Endothelial cell of umbilical vein (primary cell): ENCODE measurements around the gene UBE2D2. TPM values are rescaled to one million over a fixed set of nuclear protein-coding genes. Genes with fewer than 3 reads are reported as not detected.

ENCODE experiments used
- BruUV-seq: library from RNA; stranded (reverse); fragments of 400-500 nt; replicated peaks from 2 replicates; lab custom pipeline; 2021; lab: Mats Ljungman, UMichigan
- CTCF ChIA-PET: fragments of 300-600, 350-600 bp; sonication (Branson Sonifier 250); formaldehyde crosslinking; loops from one replicate; lab custom pipeline; 2021; ENCODE audit warnings: antibody characterized with exemption, inconsistent platforms; lab: Charles Lee
- POLR2A ChIA-PET: fragments of 300-600, 350-600 bp; sonication (Branson Sonifier 250); formaldehyde crosslinking; loops from one replicate; lab custom pipeline; 2021; ENCODE audit warnings: antibody characterized with exemption, inconsistent platforms; lab: Charles Lee
- DNase-seq: peaks from one replicate; pipeline ENCODE4 v3.0.0-alpha.2; 2011; ENCODE audit warnings: low read depth, low spot score
- FAIRE-seq: peaks from 2 replicates; lab custom pipeline; 2011; peaks lifted over from hg19 to GRCh38; lab: Jason Lieb, UNC
- H2AFZ ChIP-seq: 2 replicates; pipeline ENCODE4 v1.6.0; 2012; ENCODE audit warnings: low read depth, low read length, control low read depth, inconsistent platforms
- H3K27ac ChIP-seq: 2 replicates; pipeline ENCODE4 v1.5.1; 2011; ENCODE audit warnings: low read depth, mild to moderate bottlenecking, control low read depth, low read length, moderate library complexity; ENCODE audit not compliant: insufficient read depth
- H3K27me3 ChIP-seq, 2 experiments: 2 replicates each; pipeline versions ENCODE4 v1.6.0 to v1.6.1; 2011; ENCODE audit warnings: low read length in 2 of 2, mixed read lengths in 1 of 2; ENCODE audit not compliant: control insufficient read depth in 2 of 2, insufficient read depth in 2 of 2
- H3K36me3 ChIP-seq, 2 experiments: 2 replicates in 1 of 2; 3 replicates in 1 of 2; pipeline ENCODE4 v1.5.1; 2011; ENCODE audit warnings: low read length in 2 of 2, mild to moderate bottlenecking in 1 of 2, moderate library complexity in 1 of 2; ENCODE audit not compliant: control insufficient read depth in 2 of 2, insufficient read depth in 2 of 2; ENCODE audit errors: extremely low read depth in 1 of 2
- H3K4me1 ChIP-seq: 3 replicates; pipeline ENCODE4 v1.5.1; 2011; ENCODE audit warnings: mild to moderate bottlenecking, low read length; ENCODE audit not compliant: control insufficient read depth, insufficient read depth; ENCODE audit errors: extremely low read depth
- H3K4me2 ChIP-seq: 2 replicates; pipeline ENCODE4 v1.6.1; 2011; ENCODE audit warnings: low read length, control low read depth, mixed read lengths; ENCODE audit not compliant: insufficient read depth
- H3K4me3 ChIP-seq, 3 experiments: fragments of 200-600 bp in 1 of 3; sonication (generic), shearing (Covaris generic) in 1 of 3; replicated peaks in 1 of 3; 2 replicates each; pipeline ENCODE4 v1.5.1; 2011 to 2016; ENCODE audit warnings: control low read depth in 3 of 3, low read length in 3 of 3, mild to moderate bottlenecking in 2 of 3, inconsistent platforms in 1 of 3, low read depth in 1 of 3, moderate library complexity in 1 of 3; ENCODE audit not compliant: insufficient read depth in 1 of 3
- H3K79me2 ChIP-seq: 2 replicates; pipeline ENCODE4 v1.6.0; 2012; ENCODE audit warnings: low read length, inconsistent platforms; ENCODE audit not compliant: control insufficient read depth, insufficient read depth
- H3K9ac ChIP-seq: replicated peaks from 2 replicates; pipeline ENCODE3; 2011; ENCODE audit warnings: low read length, control low read depth; ENCODE audit not compliant: insufficient read depth; ENCODE audit errors: extremely low read depth
- H3K9me1 ChIP-seq: replicated peaks from 3 replicates; pipeline ENCODE4 v1.6.0; 2011; ENCODE audit warnings: mild to moderate bottlenecking, low read length; ENCODE audit not compliant: control insufficient read depth, insufficient read depth; ENCODE audit errors: extremely low read depth
- H3K9me3 ChIP-seq: replicated peaks from 2 replicates; pipeline ENCODE4 v1.5.1; 2012; ENCODE audit warnings: low read length, inconsistent platforms; ENCODE audit not compliant: control insufficient read depth, insufficient read depth
- H4K20me1 ChIP-seq: replicated peaks from 2 replicates; pipeline ENCODE3; 2011; ENCODE audit warnings: mild to moderate bottlenecking, low read length; ENCODE audit not compliant: control insufficient read depth, insufficient read depth; ENCODE audit errors: extremely low read depth
- EZH2 ChIP-seq: IDR thresholded peaks from 2 replicates; pipeline ENCODE4 v1.6.1; 2012; ENCODE audit warnings: borderline replicate concordance, low read depth, mild to moderate bottlenecking, moderate library complexity, low read length, inconsistent platforms; ENCODE audit not compliant: severe bottlenecking
- FOS ChIP-seq: IDR thresholded peaks from 2 replicates; pipeline ENCODE4 v1.6.1; 2011; ENCODE audit warnings: mild to moderate bottlenecking, low read length, moderate library complexity, borderline replicate concordance; ENCODE audit not compliant: insufficient read depth
- GATA2 ChIP-seq: IDR thresholded peaks from 2 replicates; pipeline ENCODE4 v1.7.0; 2011; ENCODE audit warnings: low read depth, mild to moderate bottlenecking, moderate library complexity, mixed read lengths, low read length; ENCODE audit not compliant: insufficient read length, insufficient read depth
- JUN ChIP-seq: IDR thresholded peaks from 2 replicates; pipeline ENCODE4 v1.6.1; 2011; ENCODE audit warnings: borderline replicate concordance, low read depth; ENCODE audit not compliant: insufficient read length, insufficient read depth
- MAX ChIP-seq: IDR thresholded peaks from 2 replicates; pipeline ENCODE4 v1.6.1; 2011; ENCODE audit not compliant: insufficient read depth, insufficient read length
- MYC ChIP-seq: IDR thresholded peaks from one replicate; pipeline ENCODE4 v1.6.1; 2011; ENCODE audit warnings: mild to moderate bottlenecking, low read depth, low read length
- POLR2A ChIP-seq: IDR thresholded peaks from 2 replicates; pipeline ENCODE4 v1.6.1; 2012; ENCODE audit warnings: low read depth, mild to moderate bottlenecking, control low read depth, low read length
- POLR2AphosphoS5 ChIP-seq: IDR thresholded peaks from 2 replicates; pipeline ENCODE4 v1.6.1; 2012; ENCODE audit warnings: low read depth, mild to moderate bottlenecking, control low read depth, low read length, moderate library complexity; ENCODE audit not compliant: insufficient read depth
- dilution Hi-C: fragments of 300-500 bp; cut with MboI; formaldehyde crosslinking; loops from one replicate; pipeline ENCODE4 v1.15.0; 2019; ENCODE audit warnings: low sequenced_read_pairs; ENCODE audit not compliant: extremely low pct_ligation_motif_present
- intact Hi-C: fragments of 100-400 bp; cut with micrococcal nuclease; formaldehyde crosslinking; loops from one replicate; pipeline ENCODE4 v1.10.0; 2022
- polyA plus RNA-seq, 4 experiments: library from polyadenylated mRNA; depleted of rRNA in 3 of 4; stranded (reverse) in 3 of 4; unstranded in 1 of 4; fragments of >200 nt; gene quantifications; 2 replicates each; pipeline versions ENCODE4 v1.2.1 to v1.2.3, GENCODE V29; 2011 to 2012; ENCODE audit warnings: missing spikeins in 1 of 4
- total RNA-seq: library from RNA; stranded (reverse); gene quantifications from 2 replicates; pipeline ENCODE4 v1.2.3, GENCODE V29; 2021
- TF ChIP-seq, protein P1 (sequence below), 2 donors: IDR thresholded peaks; 1 replicate in 1 of 2; 2 replicates in 1 of 2; pipeline ENCODE4 v1.5.1; 2011; ENCODE audit warnings: low read length in 2 of 2, mild to moderate bottlenecking in 2 of 2, moderate library complexity in 2 of 2, control low read depth in 1 of 2, inconsistent platforms in 1 of 2, low read depth in 1 of 2; ENCODE audit not compliant: insufficient read depth in 1 of 2; ENCODE audit errors: extremely low read depth in 1 of 2

UBE2D2 gene
- total and polyA plus RNA-seq, 2 donors (not counting 3 experiments of a cell fraction or from before 2014, with no cell fraction given) = 45.0 to 156 TPM

- ChIA-PET CTCF (interaction anchor here (0.7 to 1.5 kb wide), 2 partner anchors 18 to 37 kb away, joined by 3 read pairs; no protein-coding TSS in a partner anchor), POLR2A (no interaction called here)
- no TSS peak for BruUV-seq
- Histone ChIP-seq H3K4me2 (no peak overlapping the region), H3K27me3 (no peaks in the 10 kb centered on the region), H3K4me3 (no peak overlapping the region), H3K79me2 (peaks cover 61% of the 10 kb centered on the region), H3K9me1 (no peaks in the 10 kb centered on the region), H3K27ac (no peak overlapping the region), H3K9me3 (no peaks in the 10 kb centered on the region), H3K36me3 (peaks cover 2 to 9% of the 10 kb centered on the region in 2 experiments), H2AFZ (no peak overlapping the region), H3K4me1 (no peaks in the 10 kb centered on the region), H3K9ac (no peak overlapping the region), H4K20me1 (no peaks in the 10 kb centered on the region)
- FAIRE-seq (no peak), DNase-seq (no peak)
- dilution Hi-C loops = no loop called here
- intact Hi-C loops = no loop called here
- TF ChIP-seq FOS (no peak), MYC (no peak), POLR2A (no peak), EZH2 (no peak), JUN (no peak), POLR2AphosphoS5 (no peak), MAX (no peak), GATA2 (no peak)
- TF ChIP-seq, protein P1, sequence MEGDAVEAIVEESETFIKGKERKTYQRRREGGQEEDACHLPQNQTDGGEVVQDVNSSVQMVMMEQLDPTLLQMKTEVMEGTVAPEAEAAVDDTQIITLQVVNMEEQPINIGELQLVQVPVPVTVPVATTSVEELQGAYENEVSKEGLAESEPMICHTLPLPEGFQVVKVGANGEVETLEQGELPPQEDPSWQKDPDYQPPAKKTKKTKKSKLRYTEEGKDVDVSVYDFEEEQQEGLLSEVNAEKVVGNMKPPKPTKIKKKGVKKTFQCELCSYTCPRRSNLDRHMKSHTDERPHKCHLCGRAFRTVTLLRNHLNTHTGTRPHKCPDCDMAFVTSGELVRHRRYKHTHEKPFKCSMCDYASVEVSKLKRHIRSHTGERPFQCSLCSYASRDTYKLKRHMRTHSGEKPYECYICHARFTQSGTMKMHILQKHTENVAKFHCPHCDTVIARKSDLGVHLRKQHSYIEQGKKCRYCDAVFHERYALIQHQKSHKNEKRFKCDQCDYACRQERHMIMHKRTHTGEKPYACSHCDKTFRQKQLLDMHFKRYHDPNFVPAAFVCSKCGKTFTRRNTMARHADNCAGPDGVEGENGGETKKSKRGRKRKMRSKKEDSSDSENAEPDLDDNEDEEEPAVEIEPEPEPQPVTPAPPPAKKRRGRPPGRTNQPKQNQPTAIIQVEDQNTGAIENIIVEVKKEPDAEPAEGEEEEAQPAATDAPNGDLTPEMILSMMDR (IDR thresholded peaks at IDR 0.05; ENCODE audit: extremely low read depth in 1 of 2, insufficient read depth in 1 of 2, low read depth in 1 of 2, low read length in 2 of 2) = no peak
Measured at GRCh38 chr5:139611703-139612584, 50.8 kb downstream of the UBE2D2 start.
